ENCODE data around the gene KIAA0232.
"Not testable (repeated sequence)": the region's sequence is repeated elsewhere in the genome, so short reads cannot be mapped to it uniquely, and the experiment has no call there.

The KIAA0232 gene

GRCh38 chr4:6887591-6888371 lies 105.3 kb downstream of the KIAA0232 start:
- no peak for DNase-seq (ENCODE audit: low read depth)

GRCh38 chr4:6888506-6889071 lies 106.1 kb downstream of the KIAA0232 start:
- DNase-seq (ENCODE audit: low read depth): no peak

GRCh38 chr4:6889101-6889735 lies 106.7 kb downstream of the KIAA0232 start:
- DNase-seq (ENCODE audit: low read depth): no peak

GRCh38 chr4:6889736-6890324 lies 107.3 kb downstream of the KIAA0232 start:
- no peak for DNase-seq (ENCODE audit: low read depth)

- DNase-seq (ENCODE audit: low read depth): no peak
Measured at GRCh38 chr4:6890358-6890757, 107.8 kb downstream of the KIAA0232 start.

- DNase-seq (ENCODE audit: low read depth): not testable (repeated sequence)
Measured at GRCh38 chr4:6890971-6891370, 108.4 kb downstream of the KIAA0232 start.

GRCh38 chr4:6891436-6892170 lies 109.1 kb downstream of the KIAA0232 start:
- DNase-seq (ENCODE audit: low read depth): no peak

- DNase-seq (ENCODE audit: low read depth): no peak
Measured at GRCh38 chr4:6892190-6892908, 109.8 kb downstream of the KIAA0232 start.

GRCh38 chr4:6892909-6893202 lies 110.3 kb downstream of the KIAA0232 start:
- no peak for DNase-seq (ENCODE audit: low read depth)

GRCh38 chr4:6893449-6894085 lies 111.0 kb downstream of the KIAA0232 start:
- no peak for DNase-seq (ENCODE audit: low read depth)

GRCh38 chr4:6894086-6894478 lies 111.6 kb downstream of the KIAA0232 start:
- DNase-seq (ENCODE audit: low read depth): no peak

GRCh38 chr4:6894528-6895498 lies 112.3 kb downstream of the KIAA0232 start:
- no peak for DNase-seq (ENCODE audit: low read depth)

- no peak for DNase-seq (ENCODE audit: low read depth)
Measured at GRCh38 chr4:6896035-6896434, 113.5 kb downstream of the KIAA0232 start.

- no peak for DNase-seq (ENCODE audit: low read depth)
Measured at GRCh38 chr4:6898763-6899162, 116.2 kb downstream of the KIAA0232 start.

GRCh38 chr4:6900181-6900812 lies 117.8 kb downstream of the KIAA0232 start:
- no peak for DNase-seq (ENCODE audit: low read depth)

- no peak for DNase-seq (ENCODE audit: low read depth)
Measured at GRCh38 chr4:6900956-6901355, 118.4 kb downstream of the KIAA0232 start.

GRCh38 chr4:6901669-6902317 lies 119.3 kb downstream of the KIAA0232 start:
- no peak for DNase-seq (ENCODE audit: low read depth)

- no peak for DNase-seq (ENCODE audit: low read depth)
Measured at GRCh38 chr4:6902318-6903042, 120.0 kb downstream of the KIAA0232 start.

Data from GM04504 (cell line).